HG03175 (cell line): Measurements from ENCODE around the gene CD81.

Experiments used
- ATAC-seq: cut with Tn5 transposase; IDR thresholded peaks from one replicate; pipeline ENCODE4 v1.9.1; 2021; ENCODE audit warnings: mild to moderate bottlenecking, moderate library complexity; ENCODE audit not compliant: unreplicated experiment

The CD81 gene

GRCh38 chr11:2433106-2433925 is 56.2 kb downstream of the CD81 start:
- no peak for ATAC-seq

GRCh38 chr11:2434008-2434407 is 56.9 kb downstream of the CD81 start:
- ATAC-seq, result no peak

GRCh38 chr11:2434506-2435255 is 57.6 kb downstream of the CD81 start:
- ATAC-seq, result no peak

- no peak for ATAC-seq
Observed at GRCh38 chr11:2435288-2436012, 58.3 kb downstream of the CD81 start.

GRCh38 chr11:2436013-2436520 is 59.0 kb downstream of the CD81 start:
- no peak for ATAC-seq

- ATAC-seq, result no peak
Observed at GRCh38 chr11:2436521-2437031, 59.5 kb downstream of the CD81 start.

- no peak for ATAC-seq
Observed at GRCh38 chr11:2437516-2437915, 60.4 kb downstream of the CD81 start.

- no peak for ATAC-seq
Observed at GRCh38 chr11:2439820-2440219, 62.7 kb downstream of the CD81 start.

- ATAC-seq, result no peak
Observed at GRCh38 chr11:2440646-2441045, 63.5 kb downstream of the CD81 start.

GRCh38 chr11:2441171-2441570 is 64.1 kb downstream of the CD81 start:
- no peak for ATAC-seq

- no peak for ATAC-seq
Observed at GRCh38 chr11:2442589-2442988, 65.5 kb downstream of the CD81 start.

- ATAC-seq, result no peak
Observed at GRCh38 chr11:2443406-2443805, 66.3 kb downstream of the CD81 start.

- no peak for ATAC-seq
Observed at GRCh38 chr11:2443881-2444820, 67.0 kb downstream of the CD81 start, which contains the start of gene TRPM5. Gene TRPM5, minus strand, starts transcription at chr11:2444514. Its CDS starts 21,478 bp downstream, at chr11:2423036.

GRCh38 chr11:2444821-2445745 is 68.0 kb downstream of the CD81 start, which contains the start of gene KCNQ1:
Gene KCNQ1, plus strand, starts transcription at chr11:2445008. Its CDS starts 91 bp downstream, at chr11:2445099.
- no peak for ATAC-seq

GRCh38 chr11:2445746-2446551 is 68.8 kb downstream of the CD81 start:
- ATAC-seq, result no peak

GRCh38 chr11:2446590-2447252 is 69.6 kb downstream of the CD81 start:
- no peak for ATAC-seq
